HG02973 (cell line): ENCODE measurements around the gene ABCD3.
A peak's percentile ranks its signal among the peaks of the same experiment; 100 is the strongest.
"Not testable (repeated sequence)": the region's sequence is repeated elsewhere in the genome, so short reads cannot be mapped to it uniquely, and the experiment has no call there.

Experiments
- ATAC-seq: cut with Tn5 transposase; IDR thresholded peaks from one replicate; pipeline ENCODE4 v1.9.1; 2021; ENCODE audit warnings: moderate library complexity; ENCODE audit not compliant: unreplicated experiment

Gene ABCD3

DNA sequence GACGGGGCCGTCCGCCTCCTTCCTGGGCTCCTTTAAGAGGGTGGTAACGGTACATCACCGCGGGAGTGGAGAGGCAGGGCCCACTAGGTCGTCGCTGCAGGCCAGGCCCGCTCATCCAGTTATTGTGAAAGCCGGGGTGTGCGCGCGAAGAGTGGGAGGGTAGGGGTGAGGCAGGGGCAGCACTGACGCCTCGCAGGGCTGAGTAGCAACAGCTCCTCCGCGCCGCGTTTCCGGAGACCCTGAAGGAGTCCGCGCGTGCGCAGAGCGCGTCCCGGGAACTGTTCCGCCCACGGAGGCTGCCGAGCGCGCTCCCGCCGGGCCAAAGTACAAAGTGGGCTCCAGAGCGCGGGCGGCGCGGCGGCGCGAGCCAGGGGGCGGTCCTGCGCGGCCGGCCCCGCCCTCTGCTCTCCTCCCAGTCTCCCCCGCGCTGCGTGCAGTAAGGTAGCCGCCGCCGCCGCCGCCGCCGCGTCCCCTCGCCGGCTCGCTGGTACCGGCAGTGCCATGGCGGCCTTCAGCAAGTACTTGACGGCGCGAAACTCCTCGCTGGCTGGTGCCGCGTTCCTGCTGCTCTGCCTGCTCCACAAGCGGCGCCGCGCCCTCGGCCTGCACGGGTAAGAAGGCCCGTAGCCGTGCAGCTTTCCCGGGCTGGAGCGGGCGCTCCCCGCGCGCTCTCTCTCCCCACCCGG lies at the start of gene ABCD3:
TSS of gene ABCD3 (plus strand) at position 412 of the 686 bp plus-strand sequence. CDS start at position 502, 90 bp downstream.
- peak; percentile 95 for ATAC-seq

DNA sequence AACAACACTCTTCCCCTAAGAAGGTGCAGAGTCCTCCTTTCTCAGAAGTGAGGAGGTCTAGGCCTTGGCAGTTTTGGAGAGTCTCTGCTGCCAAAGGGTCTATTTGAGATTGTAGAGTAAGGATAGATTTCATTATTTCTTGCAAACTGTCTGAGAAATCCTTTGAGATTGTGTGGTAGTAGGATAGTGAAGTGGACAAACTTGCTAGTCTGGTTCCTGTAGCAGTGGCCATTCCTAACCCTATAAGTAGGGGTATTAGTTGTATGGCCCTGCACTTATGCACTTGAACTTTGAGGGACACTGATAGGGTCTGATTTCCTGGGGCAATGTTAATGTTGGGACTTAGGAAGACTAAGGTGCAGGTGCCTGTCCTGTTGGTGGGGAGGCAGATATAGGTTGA lies 45.4 kb upstream of the ABCD3 start:
- not testable (repeated sequence) for ATAC-seq

DNA sequence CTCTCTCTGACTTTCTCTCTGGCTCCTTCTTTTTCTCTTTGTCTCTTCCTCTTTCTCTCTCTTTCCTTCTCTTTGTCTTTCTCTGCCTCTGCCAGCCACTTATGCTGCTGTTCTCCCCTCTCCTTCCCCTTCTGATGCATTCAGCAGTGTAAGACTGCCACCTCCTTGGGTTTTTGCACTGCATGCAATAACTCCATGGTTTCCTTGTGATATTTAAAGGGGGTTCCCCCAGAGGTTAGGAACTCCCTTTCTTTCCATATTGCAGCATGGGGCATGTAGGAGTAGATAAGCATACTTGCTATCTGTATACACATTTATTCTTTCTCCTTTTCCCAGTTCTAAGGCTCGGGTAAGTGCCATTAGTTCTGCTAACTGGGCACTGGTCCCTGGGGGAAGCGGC lies 44.9 kb upstream of the ABCD3 start:
- not testable (repeated sequence) for ATAC-seq

DNA sequence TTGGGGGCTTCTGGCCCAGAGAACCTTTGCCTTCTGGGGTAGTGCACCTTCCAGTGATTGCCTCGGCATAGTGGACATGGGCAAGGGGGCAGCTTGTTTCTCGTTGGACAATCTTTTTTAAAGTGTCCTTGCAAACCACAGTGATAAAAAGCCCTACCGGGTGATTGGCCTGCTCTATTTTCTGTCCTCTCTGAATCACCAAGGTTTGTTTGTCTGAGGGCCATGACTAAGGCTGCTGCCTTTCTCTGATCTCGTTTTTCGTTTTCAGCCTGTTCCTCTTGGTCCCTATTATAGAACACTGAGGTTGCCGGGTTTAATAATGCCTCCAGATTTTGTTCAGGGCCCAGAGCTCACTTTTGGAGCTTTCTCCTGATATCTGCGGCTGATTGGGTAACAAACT lies 42.5 kb upstream of the ABCD3 start:
- not testable (repeated sequence) for ATAC-seq

DNA sequence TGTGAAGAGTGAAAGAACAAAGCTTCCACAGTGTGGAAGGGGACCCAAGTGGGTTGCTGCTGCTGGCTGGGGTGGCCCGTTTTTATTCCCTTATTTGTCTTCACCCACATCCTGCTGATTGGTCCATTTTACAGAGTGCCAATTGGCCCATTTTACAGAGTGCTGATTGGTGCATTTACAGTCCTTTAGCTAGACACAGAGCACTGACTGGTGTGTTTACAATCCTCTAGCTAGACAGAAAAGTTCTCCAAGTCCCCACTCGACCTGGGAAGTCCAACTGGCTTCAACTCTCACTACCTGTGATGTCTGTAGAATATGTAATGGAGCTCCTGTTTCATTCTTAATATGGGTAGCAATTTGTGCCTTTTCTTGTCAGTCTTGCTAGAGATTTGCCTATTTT lies 39.7 kb upstream of the ABCD3 start:
- ATAC-seq: not testable (repeated sequence)

DNA sequence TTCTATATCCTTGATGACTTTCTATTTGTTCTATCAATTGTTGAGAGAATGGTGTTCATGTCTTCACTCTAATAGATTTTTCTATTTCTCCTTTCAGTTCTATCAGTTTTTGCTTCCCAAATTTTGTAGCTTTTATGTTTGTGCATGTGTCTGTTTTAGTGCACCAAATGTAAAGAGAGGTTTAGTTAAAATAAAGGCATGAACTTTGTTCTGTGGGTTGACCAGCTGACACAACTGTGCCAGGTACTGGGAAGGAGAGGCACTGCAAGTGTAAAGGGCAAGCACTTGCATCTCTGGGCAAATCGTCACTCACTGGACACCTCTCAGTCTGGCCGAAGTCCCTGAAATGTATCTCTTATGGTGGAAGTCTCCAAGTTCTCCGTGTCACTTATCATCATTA lies 38.6 kb upstream of the ABCD3 start:
- no peak for ATAC-seq

DNA sequence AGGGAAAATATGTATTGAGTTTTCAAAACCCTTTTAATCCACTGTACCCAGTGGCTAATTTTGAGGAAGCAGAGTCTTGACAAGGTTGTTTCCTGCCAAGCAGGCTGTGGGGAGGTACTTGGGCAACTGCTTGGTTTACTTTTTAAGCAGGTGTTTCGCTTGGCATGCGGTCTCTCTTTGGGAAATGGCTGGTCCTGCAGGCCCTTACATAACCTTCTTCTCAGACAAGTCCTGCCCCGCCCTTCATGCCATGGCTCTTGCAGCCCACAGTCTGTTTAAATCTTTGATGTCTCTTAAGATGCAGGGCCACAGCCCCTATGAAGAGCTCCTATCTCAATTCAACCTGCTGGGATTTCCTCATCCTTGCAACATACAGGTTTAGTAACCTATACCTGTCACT lies 36.0 kb upstream of the ABCD3 start:
- no peak for ATAC-seq

DNA sequence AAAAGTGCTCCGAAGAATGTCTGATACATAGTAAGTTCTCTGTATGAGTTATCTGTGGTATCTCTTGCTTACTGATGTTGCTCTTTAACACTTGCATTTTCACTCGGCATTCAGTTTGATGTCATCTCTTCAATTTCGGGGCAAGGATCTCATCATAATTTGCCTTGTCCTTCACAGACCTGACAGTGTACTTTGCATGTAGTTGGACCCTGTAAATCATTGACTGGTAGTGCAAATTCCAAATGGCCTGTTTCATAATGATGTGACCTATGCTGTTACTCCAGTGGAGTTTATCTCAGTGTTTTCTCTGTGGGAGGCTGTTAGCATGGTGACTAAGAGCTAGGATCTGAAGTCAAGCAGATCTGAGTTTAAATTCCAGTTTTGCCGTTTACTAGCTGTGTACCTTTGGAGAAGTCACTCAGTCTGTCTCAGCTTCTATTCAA lies 34.2 kb upstream of the ABCD3 start:
- no peak for ATAC-seq

DNA sequence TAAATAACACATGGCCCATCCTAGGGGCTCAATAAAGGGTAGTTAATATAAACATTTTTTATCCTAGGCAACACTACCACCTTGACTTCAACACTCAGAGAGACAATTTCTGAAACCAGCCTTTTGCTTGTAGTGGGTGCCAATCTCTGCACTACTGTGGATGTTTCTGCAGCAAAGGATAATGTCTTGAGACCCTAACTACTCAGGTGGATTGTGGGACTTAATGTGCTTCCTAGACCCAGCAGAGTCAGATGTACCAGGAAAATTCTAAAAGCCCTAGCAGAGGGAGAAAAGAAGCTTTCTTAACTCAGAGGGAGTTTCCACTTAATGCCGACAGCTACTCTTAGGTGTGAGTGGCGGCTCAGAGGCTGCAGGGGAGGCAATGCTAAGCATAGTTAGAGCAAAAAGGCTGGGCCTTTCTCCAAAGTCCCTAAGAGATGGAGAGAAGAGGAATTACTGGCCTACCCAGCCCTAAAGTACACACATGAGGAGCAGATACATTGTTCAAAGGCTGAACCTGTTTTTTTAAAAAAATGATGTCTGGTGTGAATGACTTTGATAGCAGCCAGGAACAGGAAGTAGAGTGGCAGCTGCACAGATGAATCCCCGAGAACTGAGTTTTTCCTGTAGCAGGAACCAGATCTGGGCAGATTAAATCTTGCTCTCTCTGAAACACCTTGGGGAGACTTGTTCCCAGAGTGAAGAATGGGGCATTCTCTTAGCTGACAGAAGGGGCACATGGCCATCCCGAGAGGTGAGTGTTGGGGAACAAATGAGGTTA lies 33.5 kb upstream of the ABCD3 start:
- no peak for ATAC-seq

DNA sequence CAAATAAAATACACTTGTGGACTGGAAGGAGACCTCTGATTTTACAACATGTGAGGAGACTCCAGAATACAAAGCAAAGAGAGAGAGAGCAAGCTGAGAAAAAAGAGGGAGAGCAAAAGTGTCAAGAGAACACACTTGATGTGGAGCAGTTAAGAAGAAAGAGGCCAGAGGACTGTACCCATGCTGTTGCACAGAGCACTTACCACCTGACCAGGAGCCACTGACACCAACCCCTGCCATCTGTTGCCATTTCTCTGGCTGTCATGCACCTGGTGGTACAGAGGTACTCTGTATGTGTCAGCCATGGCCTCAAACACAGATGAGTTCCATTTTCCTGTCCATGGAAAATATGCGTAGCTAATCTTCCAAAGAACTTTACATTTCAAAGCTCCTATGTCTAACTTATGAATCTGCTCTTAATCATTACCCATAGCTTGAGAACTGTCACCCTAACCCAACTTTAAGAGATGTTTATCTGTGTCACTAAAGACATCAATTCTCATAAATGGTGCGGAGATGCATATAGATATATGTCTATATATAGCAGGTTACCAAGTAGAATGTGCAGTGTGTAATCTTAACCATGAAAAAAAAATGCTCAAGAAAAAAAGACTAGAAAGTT lies 32.8 kb upstream of the ABCD3 start:
- ATAC-seq: no peak

DNA sequence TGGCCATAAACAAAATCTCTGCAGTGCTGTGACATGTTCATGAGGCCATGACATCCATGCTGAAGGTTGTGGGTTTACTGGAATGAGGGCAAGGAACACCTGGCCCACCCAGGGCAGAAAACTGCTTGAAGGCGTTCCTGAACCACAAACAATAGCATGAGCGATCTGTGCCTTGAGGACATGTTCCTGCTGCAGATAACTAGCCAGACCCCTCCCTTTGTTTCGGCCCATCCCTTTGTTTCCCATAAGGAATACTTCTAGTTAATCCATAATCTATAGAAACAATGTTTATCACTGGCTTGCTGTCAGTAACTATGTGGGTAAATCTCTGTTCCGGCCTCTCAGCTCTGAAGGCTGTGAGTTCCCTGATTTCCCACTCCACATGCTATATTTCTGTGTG lies 28.9 kb upstream of the ABCD3 start:
- ATAC-seq: no peak

DNA sequence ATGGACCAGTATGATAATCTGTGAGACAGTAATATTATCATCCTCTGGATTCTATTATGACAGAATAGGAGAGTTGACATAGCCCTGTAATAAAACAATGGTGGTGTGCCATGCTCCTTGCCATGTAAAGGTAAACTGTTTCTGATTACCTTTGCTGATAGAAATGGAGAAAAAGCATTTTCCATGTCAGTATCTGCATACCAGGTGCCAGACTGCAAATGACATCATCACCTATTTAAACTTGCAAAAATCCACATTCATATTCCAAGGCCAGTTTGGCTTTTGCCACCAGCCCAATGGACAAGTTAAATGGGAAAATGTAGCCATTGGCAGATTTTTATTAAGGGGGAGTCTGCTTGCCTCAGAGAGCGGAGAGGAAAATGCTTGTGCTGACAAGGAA lies 23.9 kb upstream of the ABCD3 start:
- no peak for ATAC-seq

DNA sequence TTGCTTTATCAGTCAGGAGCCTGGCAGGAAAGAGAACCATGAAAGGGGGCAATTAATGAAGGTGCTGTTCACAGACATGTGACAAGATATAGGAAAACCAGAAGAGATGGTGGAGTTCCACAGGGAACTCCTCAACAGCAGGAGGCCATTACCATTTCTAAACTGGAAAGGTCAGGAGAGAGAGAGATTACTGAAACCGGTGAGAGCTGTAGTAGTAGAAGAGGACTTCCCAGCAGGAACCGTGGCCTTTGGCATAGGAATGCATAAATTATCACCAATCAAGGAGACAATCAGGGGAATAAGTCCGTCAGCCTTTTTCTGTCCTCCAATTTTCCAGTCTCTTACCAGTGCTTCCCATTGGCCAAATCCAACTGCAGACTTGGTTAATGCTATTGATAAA lies 23.0 kb upstream of the ABCD3 start:
- ATAC-seq: no peak

DNA sequence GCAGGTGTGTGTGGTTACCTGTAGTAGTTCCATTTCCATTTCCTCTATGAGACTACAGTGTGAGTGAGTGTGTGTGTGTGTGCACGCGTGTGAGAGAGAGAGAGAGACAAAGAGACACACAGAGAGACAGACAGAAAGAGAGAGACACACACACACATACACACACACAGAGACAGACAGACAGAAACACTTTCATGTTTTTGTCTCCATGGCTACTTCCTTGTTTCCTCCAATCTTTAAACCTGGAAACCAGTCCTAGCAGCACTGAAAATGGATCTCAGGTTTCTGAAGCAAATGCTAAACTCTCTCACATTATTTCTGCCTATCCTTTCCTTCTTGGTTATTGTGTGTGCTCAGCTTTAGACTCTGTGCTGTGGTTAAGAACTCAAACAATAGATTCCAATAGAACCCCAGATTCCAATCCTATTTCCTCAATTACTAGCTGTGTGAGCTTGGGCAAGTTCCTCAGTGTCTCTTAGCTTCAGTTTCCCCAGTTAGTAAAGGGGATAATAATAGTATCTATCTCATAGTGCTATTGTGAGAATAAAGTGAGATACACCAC lies 22.4 kb upstream of the ABCD3 start:
- no peak for ATAC-seq

DNA sequence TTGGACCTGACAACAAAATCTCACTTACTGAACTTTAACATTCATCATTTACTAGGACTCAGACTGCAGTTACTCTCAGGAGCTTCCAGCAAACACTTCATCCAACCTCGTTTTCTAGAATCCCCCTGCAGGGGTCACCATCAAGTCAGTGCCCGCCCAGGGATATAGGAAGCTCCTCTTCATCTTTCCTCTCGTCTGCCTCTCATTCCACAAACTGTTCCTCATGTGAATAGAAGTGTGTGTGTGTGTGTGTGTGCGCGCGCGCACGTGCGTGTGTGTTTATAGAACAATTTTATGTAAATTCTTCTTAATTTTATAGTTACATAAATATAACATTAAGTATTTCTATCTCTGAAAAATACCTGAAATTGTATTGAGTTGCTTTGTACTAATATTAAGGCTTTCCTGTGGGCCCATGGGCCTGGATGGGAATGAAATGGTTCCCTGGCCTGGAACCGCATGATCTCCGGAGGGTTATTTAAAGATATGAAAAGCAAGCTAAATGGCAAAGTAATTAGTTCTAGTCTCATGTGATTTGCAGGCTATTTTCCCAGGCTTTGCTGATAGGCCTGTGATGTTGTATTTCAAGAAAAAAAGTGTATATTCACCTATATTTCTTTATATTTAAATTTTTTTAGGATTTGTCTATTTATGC lies 21.7 kb upstream of the ABCD3 start:
- no peak for ATAC-seq

DNA sequence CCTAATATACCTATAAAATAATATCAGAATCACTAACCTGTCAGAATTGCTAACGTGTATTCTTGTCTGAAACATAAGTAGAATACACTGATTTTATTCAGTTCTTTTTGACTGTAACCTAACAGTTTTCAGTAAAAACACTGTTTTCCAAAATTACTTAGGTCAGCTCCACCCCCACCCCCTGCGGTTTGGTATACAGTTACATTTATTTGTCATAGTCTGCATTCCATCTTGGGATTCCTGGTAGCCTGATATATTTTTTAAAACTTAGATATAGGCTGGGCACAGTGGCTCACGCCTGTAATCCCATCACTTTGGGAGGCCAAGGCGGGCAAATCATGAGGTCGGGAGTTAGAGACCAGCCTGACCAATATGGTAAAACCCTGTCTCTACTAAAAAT lies 19.8 kb upstream of the ABCD3 start:
- no peak for ATAC-seq

DNA sequence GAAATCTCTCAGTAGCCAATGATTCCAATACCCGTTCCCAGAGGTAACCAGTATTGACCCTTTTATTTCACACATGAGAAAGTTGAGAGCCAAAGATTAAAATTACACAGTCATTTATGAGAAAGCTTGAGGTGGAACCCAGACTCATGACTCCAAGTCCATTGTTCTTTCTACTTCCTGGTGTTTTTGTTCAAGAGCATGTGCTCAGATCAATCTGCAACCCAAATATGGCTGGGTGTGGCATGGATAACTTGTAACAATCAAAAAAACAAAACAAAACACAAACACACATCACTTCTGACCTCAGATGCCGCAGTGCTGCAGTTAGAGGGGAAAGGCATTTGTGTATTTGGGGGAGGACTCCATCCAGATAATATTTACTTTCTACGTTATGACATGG lies 18.7 kb upstream of the ABCD3 start:
- ATAC-seq: no peak

DNA sequence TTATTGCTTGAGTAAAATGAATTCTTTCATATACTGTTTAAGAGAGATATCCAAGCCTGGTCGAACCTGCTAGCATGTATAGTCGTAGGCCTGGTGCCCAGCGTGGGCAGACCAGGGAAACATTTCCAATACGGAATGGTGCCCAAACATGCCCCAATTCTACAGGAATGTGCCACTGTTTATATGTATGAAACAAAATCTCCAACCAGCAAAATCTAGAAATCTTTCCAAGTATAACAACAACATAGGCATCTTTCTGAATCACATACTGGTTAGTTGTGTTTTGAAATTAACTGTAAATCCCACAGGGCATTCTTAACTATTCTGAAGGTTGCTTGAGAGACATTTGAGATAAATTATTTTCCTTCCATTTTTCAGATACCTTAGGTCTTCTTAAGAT lies 17.0 kb upstream of the ABCD3 start:
- ATAC-seq: no peak

DNA sequence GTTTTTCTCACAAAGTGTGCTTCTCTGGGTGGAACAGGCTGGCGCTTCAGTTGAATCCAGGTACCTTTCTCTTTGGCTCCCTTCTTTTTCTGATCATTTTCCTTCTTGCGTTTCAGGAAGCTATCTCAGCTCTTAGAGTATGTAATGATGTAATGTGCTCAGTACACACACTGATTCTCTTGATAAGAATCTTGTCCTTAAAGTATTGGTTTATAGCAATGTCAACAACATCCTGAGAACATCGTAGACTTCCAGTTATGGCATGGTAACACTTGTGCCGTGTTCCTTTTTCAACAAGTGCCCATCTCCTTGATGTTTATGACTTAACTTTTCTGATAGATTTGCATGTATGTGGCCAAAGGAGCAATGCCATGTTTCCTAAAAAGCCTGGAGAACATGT lies 11.7 kb upstream of the ABCD3 start:
- no peak for ATAC-seq

DNA sequence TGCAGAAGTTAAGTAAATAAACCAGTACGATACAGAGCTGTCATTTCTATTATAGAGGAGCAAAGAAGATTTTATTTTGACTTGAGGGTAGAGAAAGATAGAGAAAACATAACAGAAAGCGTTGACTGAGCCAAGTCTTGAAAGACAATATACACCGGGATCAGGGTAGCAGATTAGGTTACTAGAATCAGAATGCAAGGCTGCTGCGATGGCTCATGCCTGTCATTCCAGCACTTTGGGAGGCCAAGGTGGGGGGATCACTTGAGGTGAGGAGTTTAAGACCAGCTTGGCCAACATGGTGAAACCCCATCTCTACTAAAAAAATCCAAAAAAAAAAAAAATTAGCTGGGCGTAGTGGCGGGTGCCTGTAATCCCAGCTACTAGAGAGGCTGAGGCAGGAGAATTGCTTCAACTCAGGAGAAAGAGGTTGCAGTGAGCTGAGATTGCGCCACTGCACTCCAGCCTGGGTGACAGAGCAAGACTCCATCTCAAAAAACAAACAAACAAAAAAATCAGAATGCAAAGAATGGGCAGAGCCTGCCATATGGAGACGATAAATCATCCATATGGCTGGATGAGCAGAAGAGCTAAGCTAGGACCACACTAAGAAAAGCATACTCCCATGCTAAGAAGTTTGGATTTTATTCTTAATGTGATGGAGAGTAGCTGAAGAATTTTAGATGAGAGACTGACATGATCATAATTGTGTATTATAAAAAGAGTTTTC lies 9.9 kb upstream of the ABCD3 start:
- ATAC-seq: no peak

DNA sequence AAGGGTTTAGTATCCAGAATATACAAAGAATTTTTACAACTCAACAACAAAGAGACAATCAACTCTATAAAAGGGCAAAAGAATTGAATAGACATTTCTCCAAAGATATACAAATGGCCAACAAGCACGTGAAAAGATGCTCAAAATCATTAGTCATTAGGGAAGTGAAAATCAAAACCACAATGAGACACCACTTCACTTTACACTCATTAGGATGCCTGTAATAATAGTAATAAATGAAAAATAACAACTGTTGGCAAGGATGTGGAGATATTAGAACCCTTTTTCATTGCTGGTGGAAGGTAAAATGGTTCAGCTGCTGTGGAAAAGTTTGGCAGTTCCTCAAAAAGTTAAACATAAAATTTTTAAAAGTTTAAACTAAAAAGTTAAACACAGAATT lies 7.0 kb upstream of the ABCD3 start:
- peak; percentile 84 for ATAC-seq
